Activated CD4-positive, alpha-beta T cell treated with anti-CD3 and anti-CD28 coated beads, Interleukin-10, Interleukin-2, amounts not matched to agents 100 ng/mL and 50 ng/mL, durations not matched to agents 16 hours and 8 hours (primary cell): ENCODE measurements around the gene PKM.

Experiments
- DNase-seq: peaks from one replicate; pipeline ENCODE4 v3.0.0-alpha.2; 2020

PKM gene

GRCh38 chr15:72153269-72154000 lies 77.6 kb downstream of the PKM start:
- no peak for DNase-seq
